Measurements from ENCODE around the gene HPSE2. TPM values are rescaled to one million over a fixed set of nuclear protein-coding genes. Genes with fewer than 3 reads are reported as not detected.

HPSE2 gene
- polyA plus RNA-seq, 1 experiment: not detected

DNA sequence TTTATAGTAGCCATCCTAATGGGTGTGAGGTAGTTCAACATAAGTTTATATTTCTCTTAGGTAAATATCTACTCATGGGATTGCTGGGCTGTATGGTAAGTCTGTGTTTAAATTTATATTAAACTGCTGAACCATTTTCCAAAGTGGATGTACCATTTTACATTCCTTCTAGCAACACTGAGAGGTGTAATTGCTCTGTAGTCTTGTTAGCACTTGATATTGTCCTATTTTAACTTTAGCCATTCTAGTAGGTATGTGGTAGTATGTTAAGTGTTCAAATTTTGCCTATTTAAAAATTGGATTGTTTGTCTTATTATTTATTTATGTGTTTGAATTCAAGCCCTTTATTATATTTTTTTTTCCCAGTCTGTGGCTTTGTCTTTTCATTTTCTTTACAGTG is 786.4 kb downstream of the HPSE2 start:
- Histone ChIP-seq H3K9me3 (ENCODE audit: control insufficient read depth, insufficient read depth, low read length) (no peaks in the 10 kb centered on the region; the same call in 1 of the 2 replicates), H3K27ac (ENCODE audit: low read depth, low read length) (no peak overlapping the region), H3K27me3 (ENCODE audit: control insufficient read depth, insufficient read depth, low read length) (peaks cover 2% of the 10 kb centered on the region), H3K4me3 (ENCODE audit: low read depth, low read length) (no peak overlapping the region)
- ChIA-PET POLR2A (no interaction called here), CTCF (no interaction called here)
- no peak for DNase-seq (ENCODE audit: low read depth, low spot score)
- TF ChIP-seq, protein P1, sequence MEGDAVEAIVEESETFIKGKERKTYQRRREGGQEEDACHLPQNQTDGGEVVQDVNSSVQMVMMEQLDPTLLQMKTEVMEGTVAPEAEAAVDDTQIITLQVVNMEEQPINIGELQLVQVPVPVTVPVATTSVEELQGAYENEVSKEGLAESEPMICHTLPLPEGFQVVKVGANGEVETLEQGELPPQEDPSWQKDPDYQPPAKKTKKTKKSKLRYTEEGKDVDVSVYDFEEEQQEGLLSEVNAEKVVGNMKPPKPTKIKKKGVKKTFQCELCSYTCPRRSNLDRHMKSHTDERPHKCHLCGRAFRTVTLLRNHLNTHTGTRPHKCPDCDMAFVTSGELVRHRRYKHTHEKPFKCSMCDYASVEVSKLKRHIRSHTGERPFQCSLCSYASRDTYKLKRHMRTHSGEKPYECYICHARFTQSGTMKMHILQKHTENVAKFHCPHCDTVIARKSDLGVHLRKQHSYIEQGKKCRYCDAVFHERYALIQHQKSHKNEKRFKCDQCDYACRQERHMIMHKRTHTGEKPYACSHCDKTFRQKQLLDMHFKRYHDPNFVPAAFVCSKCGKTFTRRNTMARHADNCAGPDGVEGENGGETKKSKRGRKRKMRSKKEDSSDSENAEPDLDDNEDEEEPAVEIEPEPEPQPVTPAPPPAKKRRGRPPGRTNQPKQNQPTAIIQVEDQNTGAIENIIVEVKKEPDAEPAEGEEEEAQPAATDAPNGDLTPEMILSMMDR (IDR thresholded peaks at IDR 0.05; ENCODE audit: low read depth, low read length): no peak

DNA sequence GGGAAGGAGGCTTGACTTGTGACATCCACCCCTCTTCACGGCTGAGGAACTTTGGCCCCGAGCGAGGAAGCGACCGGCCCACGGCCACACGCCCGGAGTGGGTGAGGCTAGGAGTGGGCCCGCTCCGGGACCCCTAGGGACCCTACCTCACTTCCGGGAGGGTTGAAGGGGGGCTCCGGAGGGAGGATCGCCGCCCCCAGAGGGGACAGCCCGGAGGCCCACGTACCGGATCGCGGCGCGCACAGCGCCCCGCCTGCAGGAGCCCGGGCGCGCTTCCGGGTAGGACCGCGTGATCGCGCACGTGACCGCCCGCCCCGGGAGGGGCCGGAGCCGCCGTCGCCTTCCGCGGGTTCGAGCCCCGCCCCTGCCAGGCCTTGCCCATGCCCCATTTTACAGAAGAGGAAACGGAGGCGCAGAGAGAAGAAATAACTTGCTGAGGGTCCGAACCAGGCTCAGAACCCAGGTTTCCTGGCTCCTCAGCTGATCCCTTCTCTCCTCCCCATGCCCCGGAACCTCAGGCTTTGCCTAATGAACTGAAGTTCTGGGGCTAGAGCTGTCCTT is 788.9 kb downstream of the HPSE2 start, which contains the start of gene HPS1:
Gene HPS1 (minus strand): TSS at position 275 of the 561 bp plus-strand sequence. CDS start 3,695 bp downstream, outside the sequence.
- ChIA-PET CTCF (interaction anchor here (0.7 to 1.7 kb wide), 5 partner anchors 8 to 276 kb away, joined by 3 to 8 read pairs (median 5); no protein-coding TSS in a partner anchor), POLR2A (no interaction called here)
- TF ChIP-seq, protein P1 (IDR thresholded peaks at IDR 0.05; ENCODE audit: low read depth, low read length): no peak

DNA sequence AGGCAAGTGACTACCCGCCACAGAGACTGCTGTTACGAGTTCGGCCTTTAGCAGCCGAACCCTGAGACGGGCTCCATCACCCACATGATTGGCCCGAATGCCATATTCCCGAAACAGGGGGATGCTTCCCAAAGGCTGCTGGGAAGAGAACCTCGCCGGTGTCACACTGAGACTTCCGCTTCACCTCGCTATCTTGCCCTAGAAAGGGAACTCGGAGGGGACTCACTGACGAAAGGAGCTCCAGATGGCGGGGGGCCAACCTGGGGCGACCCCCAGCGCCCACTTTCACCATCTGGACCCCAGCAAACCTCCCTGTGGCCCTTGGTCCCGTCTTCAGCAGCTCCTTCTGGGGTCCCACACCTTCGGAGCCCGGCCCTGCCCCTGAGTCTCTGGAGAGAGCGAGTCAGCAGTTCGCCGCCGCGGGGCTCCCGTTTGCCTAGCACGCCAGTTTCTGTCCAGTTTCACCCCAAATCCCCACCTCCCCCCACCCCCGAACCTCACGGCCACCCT is 789.4 kb downstream of the HPSE2 start:
- Histone ChIP-seq H3K4me3 (ENCODE audit: low read depth, low read length) (peak overlapping the region; percentile 84), H3K9me3 (ENCODE audit: control insufficient read depth, insufficient read depth, low read length) (no peaks in the 10 kb centered on the region; the same call in 1 of the 2 replicates), H3K27ac (ENCODE audit: low read depth, low read length) (peak overlapping the region; percentile 47), H3K27me3 (ENCODE audit: control insufficient read depth, insufficient read depth, low read length) (no peaks in the 10 kb centered on the region)
- ChIA-PET POLR2A (no interaction called here), CTCF (interaction anchor here (0.7 to 1.7 kb wide), 6 partner anchors 9 to 275 kb away, joined by 3 to 8 read pairs (median 4); no protein-coding TSS in a partner anchor)
- TF ChIP-seq, protein P1 (IDR thresholded peaks at IDR 0.05; ENCODE audit: low read depth, low read length): no peak
- DNase-seq (ENCODE audit: low read depth, low spot score): no peak

More for the DNA sequence above, 788.9 kb downstream of the HPSE2 start, which contains the start of gene HPS1:
- Histone ChIP-seq H3K27me3 (ENCODE audit: control insufficient read depth, insufficient read depth, low read length) (no peaks in the 10 kb centered on the region), H3K4me3 (ENCODE audit: low read depth, low read length) (peak within 1 kb of the TSS; percentile 84), H3K9me3 (ENCODE audit: control insufficient read depth, insufficient read depth, low read length) (no peaks in the 10 kb centered on the region; the same call in 1 of the 2 replicates), H3K27ac (ENCODE audit: low read depth, low read length) (peak within 1 kb of the TSS; percentile 61)
- DNase-seq (ENCODE audit: low read depth, low spot score): no peak

DNA sequence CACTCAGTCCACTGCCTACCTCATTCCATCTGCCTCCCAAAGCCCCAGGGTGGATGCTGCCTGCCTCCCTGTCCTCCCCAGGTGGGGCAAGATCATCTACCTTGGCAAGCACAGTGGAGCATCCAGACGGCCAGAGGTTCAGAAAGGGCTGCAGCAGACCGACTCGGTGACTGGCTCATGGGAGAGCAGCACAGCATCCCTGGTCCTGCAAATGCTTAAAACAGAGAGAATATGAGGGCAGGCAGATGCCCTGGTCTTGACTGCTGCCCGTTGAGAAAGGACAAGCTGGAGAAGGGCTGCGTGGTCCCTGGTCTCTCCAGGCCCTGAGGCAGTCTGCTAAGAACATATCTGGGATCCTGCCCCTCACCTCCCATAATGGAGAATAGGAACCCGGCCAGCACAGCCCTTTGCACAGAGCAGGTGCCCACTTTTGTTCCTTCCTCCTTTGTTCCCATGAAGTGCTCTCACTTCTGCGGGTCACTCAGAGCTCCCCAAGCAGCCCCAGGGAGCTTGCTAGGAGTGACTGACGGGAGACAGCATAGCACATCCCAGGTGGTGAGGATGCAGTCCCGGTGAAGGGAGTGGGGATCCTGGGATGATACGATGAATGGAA is 790.3 kb downstream of the HPSE2 start:
- POLR2A ChIA-PET: no interaction called here
- no peak for DNase-seq (ENCODE audit: low read depth, low spot score)
- TF ChIP-seq, protein P1 (IDR thresholded peaks at IDR 0.05; ENCODE audit: low read depth, low read length): no peak
- H3K4me3 ChIP-seq (ENCODE audit: low read depth, low read length): peak overlapping the region; percentile 84
- no peak overlapping the region for H3K27ac ChIP-seq (ENCODE audit: low read depth, low read length)
- CTCF ChIA-PET: interaction anchor here (0.6 to 1.7 kb wide), 5 partner anchors 9 to 136 kb away, joined by 3 to 8 read pairs (median 5); no protein-coding TSS in a partner anchor
- H3K9me3 ChIP-seq (ENCODE audit: control insufficient read depth, insufficient read depth, low read length): no peaks in the 10 kb centered on the region; the same call in 1 of the 2 replicates
- H3K27me3 ChIP-seq (ENCODE audit: control insufficient read depth, insufficient read depth, low read length): no peaks in the 10 kb centered on the region

Data from AG04450 (cell line).